ENCODE results near the gene ATP11A. TPM values are rescaled to one million over a fixed set of nuclear protein-coding genes. Genes with fewer than 3 reads are reported as not detected.

The ATP11A gene
- total RNA-seq, 1 experiment from 2014 or later, result 80.4 TPM

DNA sequence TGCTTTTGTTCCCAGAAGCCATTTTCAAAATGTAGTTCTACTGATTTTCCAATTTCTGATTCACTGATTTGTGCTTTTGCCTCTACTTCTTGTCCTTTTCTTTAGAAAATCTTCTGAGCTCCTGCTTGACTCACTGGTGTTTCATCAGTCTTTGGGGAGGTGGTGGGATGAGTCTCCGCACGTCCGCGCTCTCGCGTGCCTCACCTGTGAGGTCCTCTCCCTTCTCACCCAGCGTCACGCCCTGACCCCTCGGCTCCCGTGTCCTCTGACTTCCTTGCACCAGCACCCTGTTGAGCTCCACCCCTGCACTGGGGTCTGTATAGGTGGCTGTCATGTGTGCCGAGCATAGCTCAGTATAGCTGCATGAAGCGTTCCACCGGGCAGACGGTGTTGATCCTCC lies 226.5 kb downstream of the ATP11A start:
- no peak overlapping the region for H3K9ac ChIP-seq (ENCODE audit: low read length)
- H3K79me2 ChIP-seq (ENCODE audit: insufficient read depth, low read length), result no peaks in the 10 kb centered on the region
- ChIA-PET RAD21 (ENCODE audit: low non-redundant PET in 1 of 2, low total read pairs in 2 of 2, uncharacterized antibody in 2 of 2, unreplicated experiment in 2 of 2) (no interaction called here), POLR2A (no interaction called here), CTCF (no interaction called here)
- H3K9me3 ChIP-seq (ENCODE audit: control insufficient read depth in 1 of 2, insufficient read depth in 1 of 2, low read depth in 1 of 2, low read length in 2 of 2), result no peaks in the 10 kb centered on the region
- DNase-seq (ENCODE audit: low read depth, low spot score), result no peak
- H3K9me2 ChIP-seq (ENCODE audit: insufficient read depth), result no peaks in the 10 kb centered on the region
- intact Hi-C loops (cut with micrococcal nuclease), result no loop called here
- H3K4me2 ChIP-seq (ENCODE audit: low read length), result no peak overlapping the region
- H3K27ac ChIP-seq (ENCODE audit: low read depth, low read length), result no peak overlapping the region
- no peaks in the 10 kb centered on the region for H4K20me1 ChIP-seq (ENCODE audit: insufficient read depth)
- H3K4me1 ChIP-seq (ENCODE audit: control insufficient read depth in 1 of 2, insufficient read depth in 2 of 2, low read length in 2 of 2), result no peaks in the 10 kb centered on the region
- BruUV-seq (replicated peaks), result no TSS peak
- no peak overlapping the region for H3K4me3 ChIP-seq (replicated peaks in 1 of 2; ENCODE audit: low read depth in 1 of 2, low read length in 2 of 2)
- no peak overlapping the region for H2AFZ ChIP-seq (ENCODE audit: low read depth, low read length, poor library complexity, severe bottlenecking)
- ATAC-seq, result no peak
- H3K27me3 ChIP-seq (ENCODE audit: insufficient read depth, low read length), result no peaks in the 10 kb centered on the region
- H3K36me3 ChIP-seq (ENCODE audit: control insufficient read depth in 1 of 2, insufficient read depth in 2 of 2, low read length in 2 of 2), result no peaks in the 10 kb centered on the region
- TF ChIP-seq EZH2 (IDR thresholded peaks at IDR 0.05) (no peak), REST (IDR thresholded peaks at IDR 0.05; ENCODE audit: low read depth) (no peak), EGR1 (IDR thresholded peaks at IDR 0.05; ENCODE audit: low read depth) (no peak), ZFX (IDR thresholded peaks at IDR 0.05) (no peak), ZNF274 (IDR thresholded peaks at IDR 0.05; ENCODE audit: low read depth, low read length) (no peak), SP1 (IDR thresholded peaks at IDR 0.05; ENCODE audit: low read depth) (no peak), MAX (IDR thresholded peaks at IDR 0.05) (no peak), CEBPB (IDR thresholded peaks at IDR 0.05; ENCODE audit: low read depth) (no peak), ELF1 (IDR thresholded peaks at IDR 0.05; ENCODE audit: borderline replicate concordance, low read depth) (no peak)
- TF ChIP-seq, protein P1, sequence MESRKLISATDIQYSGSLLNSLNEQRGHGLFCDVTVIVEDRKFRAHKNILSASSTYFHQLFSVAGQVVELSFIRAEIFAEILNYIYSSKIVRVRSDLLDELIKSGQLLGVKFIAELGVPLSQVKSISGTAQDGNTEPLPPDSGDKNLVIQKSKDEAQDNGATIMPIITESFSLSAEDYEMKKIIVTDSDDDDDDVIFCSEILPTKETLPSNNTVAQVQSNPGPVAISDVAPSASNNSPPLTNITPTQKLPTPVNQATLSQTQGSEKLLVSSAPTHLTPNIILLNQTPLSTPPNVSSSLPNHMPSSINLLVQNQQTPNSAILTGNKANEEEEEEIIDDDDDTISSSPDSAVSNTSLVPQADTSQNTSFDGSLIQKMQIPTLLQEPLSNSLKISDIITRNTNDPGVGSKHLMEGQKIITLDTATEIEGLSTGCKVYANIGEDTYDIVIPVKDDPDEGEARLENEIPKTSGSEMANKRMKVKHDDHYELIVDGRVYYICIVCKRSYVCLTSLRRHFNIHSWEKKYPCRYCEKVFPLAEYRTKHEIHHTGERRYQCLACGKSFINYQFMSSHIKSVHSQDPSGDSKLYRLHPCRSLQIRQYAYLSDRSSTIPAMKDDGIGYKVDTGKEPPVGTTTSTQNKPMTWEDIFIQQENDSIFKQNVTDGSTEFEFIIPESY (IDR thresholded peaks at IDR 0.05; ENCODE audit: extremely low read depth, insufficient replicate concordance, low read length), result no peak

All from HCT116 (cell line).